ENCODE results near the gene MEI1. TPM values are rescaled to one million over a fixed set of nuclear protein-coding genes. Genes with fewer than 3 reads are reported as not detected.

Gene MEI1
- total RNA-seq, 1 donor from 2014 or later = 1.5 TPM

DNA sequence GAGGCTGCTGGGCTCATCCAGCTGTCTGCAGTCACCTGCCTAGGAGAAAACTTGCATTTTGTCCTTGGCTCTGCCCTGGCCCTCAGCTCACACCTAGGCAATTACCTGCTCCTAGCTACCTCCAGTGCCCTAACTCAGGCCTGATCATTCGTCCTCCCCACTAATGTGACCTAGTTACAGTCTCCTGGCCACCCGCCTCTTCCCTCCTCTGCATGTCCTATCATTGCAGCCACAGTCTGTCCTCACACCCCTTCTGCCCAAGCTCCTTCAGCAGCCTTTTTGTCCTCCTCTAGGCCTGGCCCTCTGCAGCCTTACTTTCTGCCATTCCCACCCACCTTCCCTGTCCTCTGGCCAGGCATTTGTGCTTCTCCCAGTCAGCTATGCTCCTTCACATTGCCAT is 83.4 kb downstream of the MEI1 start:
- no peaks in the 10 kb centered on the region for H3K27me3 ChIP-seq (ENCODE audit: control insufficient read depth, insufficient read depth, low read length)
- TF ChIP-seq, protein P1, sequence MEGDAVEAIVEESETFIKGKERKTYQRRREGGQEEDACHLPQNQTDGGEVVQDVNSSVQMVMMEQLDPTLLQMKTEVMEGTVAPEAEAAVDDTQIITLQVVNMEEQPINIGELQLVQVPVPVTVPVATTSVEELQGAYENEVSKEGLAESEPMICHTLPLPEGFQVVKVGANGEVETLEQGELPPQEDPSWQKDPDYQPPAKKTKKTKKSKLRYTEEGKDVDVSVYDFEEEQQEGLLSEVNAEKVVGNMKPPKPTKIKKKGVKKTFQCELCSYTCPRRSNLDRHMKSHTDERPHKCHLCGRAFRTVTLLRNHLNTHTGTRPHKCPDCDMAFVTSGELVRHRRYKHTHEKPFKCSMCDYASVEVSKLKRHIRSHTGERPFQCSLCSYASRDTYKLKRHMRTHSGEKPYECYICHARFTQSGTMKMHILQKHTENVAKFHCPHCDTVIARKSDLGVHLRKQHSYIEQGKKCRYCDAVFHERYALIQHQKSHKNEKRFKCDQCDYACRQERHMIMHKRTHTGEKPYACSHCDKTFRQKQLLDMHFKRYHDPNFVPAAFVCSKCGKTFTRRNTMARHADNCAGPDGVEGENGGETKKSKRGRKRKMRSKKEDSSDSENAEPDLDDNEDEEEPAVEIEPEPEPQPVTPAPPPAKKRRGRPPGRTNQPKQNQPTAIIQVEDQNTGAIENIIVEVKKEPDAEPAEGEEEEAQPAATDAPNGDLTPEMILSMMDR (IDR thresholded peaks at IDR 0.05; ENCODE audit: insufficient read depth, low read length, poor library complexity, severe bottlenecking) = no peak
- no peaks in the 10 kb centered on the region for H3K36me3 ChIP-seq (ENCODE audit: control insufficient read depth, insufficient read depth, low read length)
- no peak for DNase-seq (ENCODE audit: low read depth)
- H3K4me3 ChIP-seq (ENCODE audit: low read depth, low read length) = no peak overlapping the region

DNA sequence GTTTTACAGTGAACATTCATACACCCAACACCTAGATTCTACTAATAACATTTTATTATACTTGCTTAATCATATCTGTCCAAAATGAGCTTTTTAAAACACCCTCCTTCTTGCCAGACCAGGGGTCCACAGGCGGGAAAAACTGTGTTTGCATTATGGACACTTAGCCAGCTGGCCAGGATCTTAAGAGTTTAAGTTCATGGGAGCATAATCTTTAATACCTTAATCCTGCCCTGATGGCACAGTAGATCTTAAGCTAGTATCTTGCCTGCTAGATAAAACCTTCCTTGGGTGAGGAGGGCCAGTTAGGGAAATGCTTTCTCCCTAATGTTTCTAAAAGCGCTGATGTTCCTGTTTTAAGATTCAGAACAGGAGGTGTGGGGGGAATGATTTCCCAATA is 88.0 kb downstream of the MEI1 start:
- H3K4me3 ChIP-seq (ENCODE audit: low read depth, low read length) = no peak overlapping the region
- H3K36me3 ChIP-seq (ENCODE audit: control insufficient read depth, insufficient read depth, low read length) = no peaks in the 10 kb centered on the region
- TF ChIP-seq, protein P1 (IDR thresholded peaks at IDR 0.05; ENCODE audit: insufficient read depth, low read length, poor library complexity, severe bottlenecking) = no peak
- no peaks in the 10 kb centered on the region for H3K27me3 ChIP-seq (ENCODE audit: control insufficient read depth, insufficient read depth, low read length)
- no peak for DNase-seq (ENCODE audit: low read depth)

DNA sequence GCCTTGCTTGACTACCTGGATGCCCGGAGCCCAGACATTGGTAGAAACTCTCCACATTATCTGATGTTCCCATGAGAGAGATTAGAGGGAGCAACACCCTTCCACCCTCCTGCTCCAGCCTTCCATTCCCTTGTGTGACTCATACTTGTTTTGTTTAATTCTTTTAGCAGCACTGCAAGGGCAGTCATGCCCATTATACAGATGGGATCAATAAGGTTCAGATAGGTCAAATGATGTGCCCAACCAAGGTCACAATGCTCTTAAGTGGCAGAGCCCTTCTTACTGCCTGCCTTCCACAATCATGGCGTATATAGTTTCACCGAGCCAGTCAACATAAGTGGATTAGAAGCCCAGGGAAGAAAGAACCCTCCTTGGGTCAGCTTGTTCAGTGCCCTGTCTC is 94.6 kb downstream of the MEI1 start:
- Histone ChIP-seq H3K27me3 (ENCODE audit: control insufficient read depth, insufficient read depth, low read length) (no peaks in the 10 kb centered on the region), H3K4me3 (ENCODE audit: low read depth, low read length) (no peak overlapping the region), H3K36me3 (ENCODE audit: control insufficient read depth, insufficient read depth, low read length) (no peaks in the 10 kb centered on the region)
- DNase-seq (ENCODE audit: low read depth) = no peak
- TF ChIP-seq, protein P1 (IDR thresholded peaks at IDR 0.05; ENCODE audit: insufficient read depth, low read length, poor library complexity, severe bottlenecking) = no peak

DNA sequence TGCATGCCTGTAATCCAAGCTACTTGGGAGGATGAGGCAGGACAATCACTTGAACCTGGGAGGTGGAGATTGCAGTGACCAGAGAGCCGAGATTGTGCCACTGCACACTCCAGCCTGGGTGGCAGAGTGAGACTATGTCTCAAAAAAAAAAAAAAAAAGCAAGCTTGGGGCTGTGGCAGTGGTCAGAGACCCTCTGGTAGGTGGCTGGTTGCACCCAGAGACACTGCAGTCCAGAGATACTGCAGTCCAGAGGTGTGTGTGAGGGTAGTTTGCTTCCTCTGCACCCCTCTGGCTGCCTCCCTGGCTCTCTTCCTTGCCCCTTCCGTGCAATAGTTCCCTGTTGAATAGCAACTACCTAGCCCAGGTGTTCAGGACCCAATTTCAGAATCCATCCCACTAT is 99.4 kb downstream of the MEI1 start:
- no peaks in the 10 kb centered on the region for H3K36me3 ChIP-seq (ENCODE audit: control insufficient read depth, insufficient read depth, low read length)
- TF ChIP-seq, protein P1 (IDR thresholded peaks at IDR 0.05; ENCODE audit: insufficient read depth, low read length, poor library complexity, severe bottlenecking) = no peak
- no peak overlapping the region for H3K4me3 ChIP-seq (ENCODE audit: low read depth, low read length)
- no peak for DNase-seq (ENCODE audit: low read depth)
- H3K27me3 ChIP-seq (ENCODE audit: control insufficient read depth, insufficient read depth, low read length) = no peaks in the 10 kb centered on the region

DNA sequence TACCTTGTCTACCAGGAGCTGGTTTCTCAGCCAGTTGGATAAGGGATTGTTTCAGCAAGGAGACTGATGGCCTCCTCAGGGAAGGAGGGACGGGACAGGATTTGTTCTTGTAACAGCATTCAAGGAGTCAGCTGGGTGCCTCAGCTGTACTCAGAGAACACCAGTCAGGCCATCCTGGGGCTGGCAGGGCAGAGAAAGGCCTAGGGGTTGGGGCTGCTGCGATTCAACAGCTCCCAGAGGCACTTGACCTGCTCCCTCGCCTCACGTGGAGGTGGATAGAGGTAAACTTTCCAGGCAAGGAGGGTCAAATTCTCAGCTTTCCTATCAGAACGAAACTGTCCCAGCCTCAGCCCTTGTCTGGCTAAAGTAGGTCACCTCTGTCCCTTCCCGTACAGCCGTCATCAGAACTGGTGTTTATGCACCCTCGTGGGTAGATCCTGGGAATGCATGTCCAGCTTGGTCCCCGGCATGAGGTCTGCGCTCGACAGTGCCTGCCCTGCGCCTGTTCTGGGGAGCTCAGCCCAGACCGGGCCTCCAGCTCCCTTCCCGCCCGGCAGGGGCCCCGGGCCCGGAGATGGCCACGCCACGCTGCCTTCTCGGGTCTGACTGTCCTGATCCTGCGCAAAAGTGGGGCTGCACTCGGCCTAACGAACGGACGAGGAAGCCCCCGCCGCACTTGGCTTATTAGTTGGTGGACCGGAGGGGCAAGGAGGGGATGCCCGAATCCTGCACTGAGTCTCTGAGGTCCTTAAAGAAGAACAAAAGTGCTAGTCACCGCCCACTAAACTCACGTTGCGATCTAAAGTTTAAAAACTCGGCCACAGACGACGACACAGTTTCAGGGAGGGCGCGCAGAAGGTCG is 100.4 kb downstream of the MEI1 start:
- DNase-seq (ENCODE audit: low read depth) = no peak
- TF ChIP-seq, protein P1 (IDR thresholded peaks at IDR 0.05; ENCODE audit: insufficient read depth, low read length, poor library complexity, severe bottlenecking) = no peak
- no peaks in the 10 kb centered on the region for H3K27me3 ChIP-seq (ENCODE audit: control insufficient read depth, insufficient read depth, low read length)
- H3K4me3 ChIP-seq (ENCODE audit: low read depth, low read length) = peak overlapping the region; percentile 82
- no peaks in the 10 kb centered on the region for H3K36me3 ChIP-seq (ENCODE audit: control insufficient read depth, insufficient read depth, low read length)

All from kidney epithelial cell (primary cell).